Osteoblast (primary cell): ENCODE results near the gene SERGEF. TPM values are rescaled to one million over a fixed set of nuclear protein-coding genes. Genes with fewer than 3 reads are reported as not detected.

Source experiments
- DNase-seq: peaks from one replicate; pipeline ENCODE4 v3.0.0; 2011; ENCODE audit warnings: low spot score, mixed read lengths; ENCODE audit not compliant: insufficient read length; ENCODE audit errors: missing footprints
- H2AFZ ChIP-seq: 2 replicates; pipeline ENCODE4 v1.6.0; 2011; ENCODE audit warnings: mild to moderate bottlenecking, low read length
- H3K27ac ChIP-seq: 2 replicates; pipeline ENCODE4 v1.5.1; 2011; ENCODE audit warnings: mild to moderate bottlenecking, low read depth, low read length, moderate library complexity
- H3K27me3 ChIP-seq: 2 replicates; pipeline ENCODE4 v1.6.0; 2012; ENCODE audit warnings: mild to moderate bottlenecking, control low read depth, inconsistent platforms, low read length, moderate library complexity; ENCODE audit not compliant: insufficient read depth
- H3K36me3 ChIP-seq: 2 replicates; pipeline ENCODE4 v1.5.1; 2011; ENCODE audit warnings: mild to moderate bottlenecking, low read length, control low read depth, moderate library complexity; ENCODE audit not compliant: insufficient read depth
- H3K4me1 ChIP-seq: 2 replicates; pipeline ENCODE4 v1.5.1; 2011; ENCODE audit warnings: mild to moderate bottlenecking, low read length, control low read depth, moderate library complexity; ENCODE audit not compliant: insufficient read depth
- H3K4me2 ChIP-seq: 2 replicates; pipeline ENCODE4 v1.6.0; 2011; ENCODE audit warnings: mild to moderate bottlenecking, low read length; ENCODE audit not compliant: insufficient read depth
- H3K4me3 ChIP-seq: fragments of 200-600 bp; sonication (generic); 3 replicates; pipeline ENCODE4 v1.5.1; 2012; ENCODE audit warnings: mild to moderate bottlenecking, low read length, inconsistent platforms; ENCODE audit not compliant: insufficient read depth
- H3K79me2 ChIP-seq: 2 replicates; pipeline ENCODE4 v1.6.0; 2012; ENCODE audit warnings: mild to moderate bottlenecking, low read length, control low read depth, inconsistent platforms; ENCODE audit not compliant: insufficient read depth
- H3K9me3 ChIP-seq: 2 replicates; pipeline ENCODE4 v1.5.1; 2011; ENCODE audit warnings: low read depth, low read length, control low read depth
- H4K20me1 ChIP-seq: 2 replicates; pipeline ENCODE4 v1.6.0; 2012; ENCODE audit warnings: mild to moderate bottlenecking, low read length, control low read depth; ENCODE audit not compliant: insufficient read depth
- total RNA-seq: library from RNA; depleted of rRNA; stranded (reverse); fragments of >200 nt; gene quantifications from 2 replicates; pipeline ENCODE4 v1.2.3, GENCODE V29; 2012
- TF ChIP-seq, protein P1 (sequence below): IDR thresholded peaks from 2 replicates; pipeline ENCODE4 v1.5.1; 2011; ENCODE audit warnings: mild to moderate bottlenecking, low read depth, low read length, moderate library complexity; ENCODE audit errors: extremely low read depth

SERGEF gene
- total RNA-seq, 1 donor = 29.7 TPM

DNA sequence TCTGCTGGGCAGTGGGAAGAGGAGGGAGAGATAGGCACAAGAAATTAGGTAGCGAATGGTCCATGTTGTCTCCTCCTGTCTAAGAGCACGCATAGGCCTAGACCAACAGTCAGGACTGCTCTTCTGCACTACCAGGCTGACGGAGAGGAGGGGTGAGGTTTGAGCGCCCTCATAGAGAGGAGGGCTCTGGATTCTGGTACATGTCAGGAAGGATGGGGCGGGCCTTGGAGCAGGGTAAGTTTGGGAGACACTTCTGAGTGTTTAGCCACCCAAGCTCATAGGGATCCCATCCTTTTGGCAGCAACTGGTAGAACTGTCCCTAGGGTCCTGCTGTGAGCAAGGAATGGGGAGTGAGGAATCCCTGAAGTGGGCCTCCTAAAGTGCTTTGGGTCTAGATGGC, 217.9 kb downstream of the SERGEF start:
- Histone ChIP-seq H3K9me3 (no peaks in the 10 kb centered on the region), H3K27me3 (no peaks in the 10 kb centered on the region)
- TF ChIP-seq, protein P1, sequence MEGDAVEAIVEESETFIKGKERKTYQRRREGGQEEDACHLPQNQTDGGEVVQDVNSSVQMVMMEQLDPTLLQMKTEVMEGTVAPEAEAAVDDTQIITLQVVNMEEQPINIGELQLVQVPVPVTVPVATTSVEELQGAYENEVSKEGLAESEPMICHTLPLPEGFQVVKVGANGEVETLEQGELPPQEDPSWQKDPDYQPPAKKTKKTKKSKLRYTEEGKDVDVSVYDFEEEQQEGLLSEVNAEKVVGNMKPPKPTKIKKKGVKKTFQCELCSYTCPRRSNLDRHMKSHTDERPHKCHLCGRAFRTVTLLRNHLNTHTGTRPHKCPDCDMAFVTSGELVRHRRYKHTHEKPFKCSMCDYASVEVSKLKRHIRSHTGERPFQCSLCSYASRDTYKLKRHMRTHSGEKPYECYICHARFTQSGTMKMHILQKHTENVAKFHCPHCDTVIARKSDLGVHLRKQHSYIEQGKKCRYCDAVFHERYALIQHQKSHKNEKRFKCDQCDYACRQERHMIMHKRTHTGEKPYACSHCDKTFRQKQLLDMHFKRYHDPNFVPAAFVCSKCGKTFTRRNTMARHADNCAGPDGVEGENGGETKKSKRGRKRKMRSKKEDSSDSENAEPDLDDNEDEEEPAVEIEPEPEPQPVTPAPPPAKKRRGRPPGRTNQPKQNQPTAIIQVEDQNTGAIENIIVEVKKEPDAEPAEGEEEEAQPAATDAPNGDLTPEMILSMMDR = no peak

DNA sequence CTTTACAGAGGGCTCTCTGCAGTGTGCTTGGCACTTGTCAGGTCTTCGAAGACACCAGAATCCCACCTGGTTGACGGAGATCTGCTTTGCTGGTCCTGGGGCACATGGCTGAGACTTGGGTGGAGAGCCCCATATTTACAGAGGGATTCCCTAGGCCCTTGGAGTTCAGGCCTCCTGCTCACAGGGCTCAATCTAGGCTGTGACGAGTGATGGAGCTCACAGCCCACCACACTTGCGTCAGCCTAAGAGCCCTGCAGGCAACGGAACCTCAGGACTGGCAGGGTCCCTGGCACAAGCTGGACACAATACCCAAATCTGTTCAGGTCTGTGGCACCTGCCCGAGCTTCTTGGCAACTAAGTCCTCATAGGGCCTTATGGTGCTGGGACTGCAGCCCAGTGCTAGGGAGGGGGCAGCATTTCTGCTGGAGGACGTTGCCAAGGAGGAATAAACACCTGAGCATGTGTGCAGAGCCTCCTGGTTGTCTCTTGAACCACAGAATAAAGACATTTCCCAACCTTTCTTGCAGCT, 219.1 kb downstream of the SERGEF start:
- Histone ChIP-seq H4K20me1 (peaks cover 2% of the 10 kb centered on the region), H3K4me1 (no peaks in the 10 kb centered on the region), H3K27me3 (no peaks in the 10 kb centered on the region), H3K4me2 (no peak overlapping the region), H2AFZ (no peak overlapping the region), H3K27ac (no peak overlapping the region), H3K9me3 (no peaks in the 10 kb centered on the region), H3K4me3 (no peak overlapping the region), H3K79me2 (no peaks in the 10 kb centered on the region), H3K36me3 (no peaks in the 10 kb centered on the region)
- TF ChIP-seq, protein P1 = no peak
- no peak for DNase-seq

More for the DNA sequence above, 217.9 kb downstream of the SERGEF start:
- Histone ChIP-seq H4K20me1 (peaks cover 2% of the 10 kb centered on the region), H3K79me2 (no peaks in the 10 kb centered on the region), H3K4me1 (no peaks in the 10 kb centered on the region), H3K4me3 (no peak overlapping the region), H2AFZ (no peak overlapping the region), H3K36me3 (no peaks in the 10 kb centered on the region), H3K27ac (no peak overlapping the region), H3K4me2 (no peak overlapping the region)
- no peak for DNase-seq

DNA sequence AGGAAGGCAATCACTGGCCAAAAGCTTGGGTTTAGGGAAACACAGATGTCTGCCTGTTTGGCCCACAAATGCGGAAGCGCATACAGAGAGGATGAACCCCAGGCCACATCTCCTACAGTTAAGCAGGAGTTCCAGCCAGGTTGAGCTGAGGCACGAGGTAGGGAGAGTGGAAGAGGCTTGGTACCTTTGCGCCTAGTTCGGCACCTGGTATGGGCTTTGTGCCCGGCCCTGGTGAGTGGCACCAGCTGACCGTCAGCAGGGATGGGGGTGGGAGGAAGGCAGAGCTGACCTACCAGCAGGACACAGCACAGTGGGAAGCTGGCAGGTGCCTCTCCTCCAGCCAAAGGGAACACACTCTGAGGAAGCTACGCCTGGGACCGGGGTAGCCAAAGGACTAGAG, 220.7 kb downstream of the SERGEF start:
- Histone ChIP-seq H3K36me3 (no peaks in the 10 kb centered on the region), H3K27ac (no peak overlapping the region), H3K9me3 (no peaks in the 10 kb centered on the region), H3K27me3 (no peaks in the 10 kb centered on the region), H4K20me1 (peaks cover 2% of the 10 kb centered on the region), H2AFZ (no peak overlapping the region), H3K79me2 (no peaks in the 10 kb centered on the region), H3K4me2 (no peak overlapping the region), H3K4me1 (peaks cover 3% of the 10 kb centered on the region), H3K4me3 (no peak overlapping the region)
- no peak for DNase-seq
- TF ChIP-seq, protein P1 = no peak

DNA sequence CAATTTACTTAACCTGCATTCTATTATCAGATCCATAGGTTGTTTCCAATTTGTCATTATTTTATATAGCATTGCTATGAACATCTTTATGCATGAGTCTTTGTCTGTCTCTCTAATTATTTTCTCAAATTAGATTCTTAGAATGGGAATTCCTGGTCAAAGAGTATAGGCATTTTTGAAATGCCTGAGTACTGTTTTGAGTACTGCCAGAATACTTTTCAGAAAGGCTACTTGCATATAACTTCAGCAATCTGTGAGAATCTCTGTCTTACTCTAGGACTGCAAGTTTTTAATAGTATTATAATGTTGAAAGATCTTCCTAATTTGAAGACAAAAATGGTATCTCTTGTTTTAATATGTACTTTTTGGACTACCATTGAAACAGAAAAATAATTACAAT, 221.7 kb downstream of the SERGEF start:
- H3K4me2 ChIP-seq = no peak overlapping the region
- no peaks in the 10 kb centered on the region for H3K36me3 ChIP-seq
- H2AFZ ChIP-seq = no peak overlapping the region
- H3K9me3 ChIP-seq = no peaks in the 10 kb centered on the region
- peaks cover 2% of the 10 kb centered on the region for H4K20me1 ChIP-seq
- no peak for DNase-seq
- H3K27ac ChIP-seq = no peak overlapping the region
- no peaks in the 10 kb centered on the region for H3K79me2 ChIP-seq
- H3K4me1 ChIP-seq = peaks cover 12% of the 10 kb centered on the region
- H3K27me3 ChIP-seq = no peaks in the 10 kb centered on the region
- TF ChIP-seq, protein P1 = no peak
- H3K4me3 ChIP-seq = no peak overlapping the region
